Calu3 (cell line): ENCODE measurements around the gene BTBD7. TPM values are rescaled to one million over a fixed set of nuclear protein-coding genes. Genes with fewer than 3 reads are reported as not detected.

Experiments used
- BruUV-seq: library from RNA; stranded (reverse); fragments of 400-500 nt; replicated peaks from 2 replicates; lab custom pipeline; 2021; lab: Mats Ljungman, UMichigan
- CTCF ChIA-PET: fragments of 300-600 bp; sonication (Branson Sonifier 250); formaldehyde crosslinking; loops from one replicate; lab custom pipeline; 2022; ENCODE audit warnings: antibody characterized with exemption; lab: Charles Lee
- DNase-seq: peaks from one replicate; pipeline ENCODE4 v3.0.0; 2022
- H3K27ac Mint-ChIP-seq: one replicate; pipeline ENCODE4 v1.8.0; 2022; ENCODE audit warnings: mixed read lengths; ENCODE audit not compliant: unreplicated experiment
- H3K27me3 Mint-ChIP-seq: one replicate; pipeline ENCODE4 v1.8.0; 2022; ENCODE audit warnings: mixed read lengths; ENCODE audit not compliant: unreplicated experiment
- H3K36me3 Mint-ChIP-seq: one replicate; pipeline ENCODE4 v1.8.0; 2022; ENCODE audit warnings: mild to moderate bottlenecking, moderate library complexity, mixed read lengths; ENCODE audit not compliant: insufficient read depth, unreplicated experiment
- H3K4me1 Mint-ChIP-seq: one replicate; pipeline ENCODE4 v1.8.0; 2022; ENCODE audit warnings: mild to moderate bottlenecking, low read depth, mixed read lengths; ENCODE audit not compliant: unreplicated experiment
- H3K4me3 Mint-ChIP-seq: one replicate; pipeline ENCODE4 v1.8.0; 2022; ENCODE audit warnings: mild to moderate bottlenecking, low read depth, moderate library complexity, mixed read lengths; ENCODE audit not compliant: unreplicated experiment
- H3K9me3 Mint-ChIP-seq: one replicate; pipeline ENCODE4 v1.8.0; 2022; ENCODE audit warnings: low read depth, mixed read lengths; ENCODE audit not compliant: unreplicated experiment
- CTCF ChIP-seq: fragments of 200-600 bp; IDR thresholded peaks from one replicate; pipeline ENCODE4 v1.8.0; 2022; ENCODE audit warnings: antibody characterized with exemption; ENCODE audit not compliant: unreplicated experiment
- intact Hi-C: fragments of 100-400 bp; cut with micrococcal nuclease; formaldehyde crosslinking; loops from one replicate; pipeline ENCODE4 v1.10.0; 2022; ENCODE audit not compliant: unreplicated experiment
- total RNA-seq: library from RNA; stranded (reverse); gene quantifications from 2 replicates; pipeline ENCODE4 v1.2.3, GENCODE V29; 2022

Gene BTBD7
- total RNA-seq, 1 experiment from 2014 or later = 42.0 TPM

- no peaks in the 10 kb centered on the region for H3K27me3 Mint-ChIP-seq
- BruUV-seq = no TSS peak
- CTCF ChIA-PET = no interaction called here
- intact Hi-C loops = no loop called here
- H3K4me1 Mint-ChIP-seq = peaks cover 21% of the 10 kb centered on the region
- no peak overlapping the region for H3K27ac Mint-ChIP-seq
- H3K4me3 Mint-ChIP-seq = no peak overlapping the region
- TF ChIP-seq CTCF = no peak
- no peaks in the 10 kb centered on the region for H3K36me3 Mint-ChIP-seq
- no peaks in the 10 kb centered on the region for H3K9me3 Mint-ChIP-seq
- no peak for DNase-seq
These were observed 64.4 kb downstream of the BTBD7 start for GRCh38 chr14:93268406-93268805.

- no peaks in the 10 kb centered on the region for H3K9me3 Mint-ChIP-seq
- peaks cover 30% of the 10 kb centered on the region for H3K4me1 Mint-ChIP-seq
- no peak for TF ChIP-seq CTCF
- intact Hi-C loops = no loop called here
- no peaks in the 10 kb centered on the region for H3K27me3 Mint-ChIP-seq
- CTCF ChIA-PET = interaction anchor here (0.5 to 0.8 kb wide), 2 partner anchors 9 to 196 kb away, joined by 3 read pairs; no protein-coding TSS in a partner anchor
- no peak overlapping the region for H3K27ac Mint-ChIP-seq
- H3K36me3 Mint-ChIP-seq = peaks cover 4% of the 10 kb centered on the region
- H3K4me3 Mint-ChIP-seq = no peak overlapping the region
- no TSS peak for BruUV-seq
- DNase-seq = no peak
These were observed 65.6 kb downstream of the BTBD7 start for GRCh38 chr14:93267149-93267711.

- DNase-seq = no peak
- Mint-ChIP-seq H3K27ac (no peak overlapping the region), H3K9me3 (no peaks in the 10 kb centered on the region), H3K4me1 (peaks cover 30% of the 10 kb centered on the region), H3K4me3 (no peak overlapping the region), H3K36me3 (peaks cover 12% of the 10 kb centered on the region), H3K27me3 (no peaks in the 10 kb centered on the region)
- intact Hi-C loops = no loop called here
- BruUV-seq = no TSS peak
- no peak for TF ChIP-seq CTCF
- CTCF ChIA-PET = no interaction called here
These were observed 66.7 kb downstream of the BTBD7 start for GRCh38 chr14:93266127-93266526.

- intact Hi-C loops = no loop called here
- peaks cover 37% of the 10 kb centered on the region for H3K4me1 Mint-ChIP-seq
- no TSS peak for BruUV-seq
- no peak overlapping the region for H3K4me3 Mint-ChIP-seq
- no peaks in the 10 kb centered on the region for H3K9me3 Mint-ChIP-seq
- DNase-seq = no peak
- CTCF ChIA-PET = no interaction called here
- TF ChIP-seq CTCF = no peak
- H3K36me3 Mint-ChIP-seq = peaks cover 30% of the 10 kb centered on the region
- no peak overlapping the region for H3K27ac Mint-ChIP-seq
- no peaks in the 10 kb centered on the region for H3K27me3 Mint-ChIP-seq
These were observed 69.4 kb downstream of the BTBD7 start for GRCh38 chr14:93263416-93263815.
